Body of pancreas (tissue), 4 donors: ENCODE results near the gene NMNAT1.

Experiments used
- CTCF ChIP-seq, 7 experiments: fragments of 450-650 bp in 4 of 7; fragments of 200-600 bp in 3 of 7; sonication (generic) in 3 of 7; IDR thresholded peaks; one replicate each; pipeline ENCODE4 v1.5.1; 2016 to 2019; ENCODE audit warnings: antibody characterized with exemption in 7 of 7
- POLR2A ChIP-seq, 3 donors: fragments of 450-650 bp; IDR thresholded peaks; one replicate each; pipeline ENCODE4 v1.6.1; 2016; ENCODE audit warnings: antibody characterized with exemption in 3 of 3, mild to moderate bottlenecking in 2 of 3

GRCh38 chr1:9946315-9946714, 3.0 kb downstream of the NMNAT1 start:
- TF ChIP-seq CTCF (IDR thresholded peaks at IDR 0.05) (no peak), POLR2A (IDR thresholded peaks at IDR 0.05) (no peak)
